ENCODE data around the gene DOP1A. TPM values are rescaled to one million over a fixed set of nuclear protein-coding genes. Genes with fewer than 3 reads are reported as not detected.

Gene DOP1A
- total and polyA plus RNA-seq, 2 of the 4 experiments (the other 2 are of a cell fraction): 6.0 to 32.4 TPM

DNA sequence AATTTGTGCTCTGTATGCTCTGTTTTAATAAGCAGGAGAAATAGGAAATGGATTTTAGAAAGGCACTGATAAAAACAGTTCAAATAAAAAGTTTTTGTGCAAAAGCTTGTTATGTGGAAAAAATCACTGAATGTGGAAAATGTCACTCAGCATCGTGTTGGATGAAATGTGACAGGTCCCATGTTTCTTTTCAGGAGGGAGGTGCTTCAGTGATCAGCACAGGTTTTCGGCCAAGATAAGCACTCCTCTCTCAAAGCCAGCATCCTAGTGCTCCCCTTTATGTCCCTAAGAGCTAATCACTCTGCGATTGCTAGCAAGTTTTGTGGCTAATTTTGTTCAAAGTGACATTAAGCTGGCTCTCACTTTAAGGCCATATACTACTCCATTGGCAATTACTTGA, 13.8 kb upstream of the DOP1A start:
- H3K4me3 ChIP-seq (ENCODE audit: insufficient read depth, low read depth, low read length): no peak overlapping the region
- H4K91ac ChIP-seq (ENCODE audit: insufficient read depth, low read depth, low read length): no peak overlapping the region
- H2AFZ ChIP-seq (replicated peaks; ENCODE audit: low read length, poor library complexity): no peak overlapping the region
- H2AK5ac ChIP-seq (ENCODE audit: low read depth, low read length): no peak overlapping the region
- H2BK5ac ChIP-seq (ENCODE audit: low read depth, low read length, poor library complexity, severe bottlenecking): no peak overlapping the region
- no peak overlapping the region for H4K8ac ChIP-seq (ENCODE audit: low read depth in 2 of 2, low read length in 2 of 2)
- dilution Hi-C loops (cut with HindIII; ENCODE audit: low sequenced_read_pairs, unreplicated experiment) (loop anchor here (25.0 kb wide), 1 partner anchor 459 kb away; the partner anchor contains the start of gene PRSS35), intact Hi-C loops (cut with micrococcal nuclease) (loop anchor here (10.0 kb wide), 3 partner anchors 149 to 459 kb away; no protein-coding TSS in a partner anchor), in situ Hi-C loops (cut with MboI; ENCODE audit: low sequenced_read_pairs) (loop anchor here (25.0 kb wide), 1 partner anchor 691 kb away; the partner anchor contains the start of gene TPBG)
- no peak for DNase-seq
- no TSS peak for BruUV-seq (replicated peaks)
- no peak overlapping the region for H3K23ac ChIP-seq (ENCODE audit: low read depth, low read length)
- POLR2A ChIA-PET (ENCODE audit: unreplicated experiment): no interaction called here
- peaks cover 0 to 2% of the 10 kb centered on the region in 2 experiments; a peak in 1 of 4 replicates for H3K79me1 ChIP-seq (ENCODE audit: low read depth in 1 of 2, low read length in 2 of 2)
- no peaks in the 10 kb centered on the region for H3K4me1 ChIP-seq (ENCODE audit: control insufficient read depth, insufficient read depth, low read length)
- H3K27me3 ChIP-seq (ENCODE audit: control insufficient read depth, insufficient read depth, low read length): no peaks in the 10 kb centered on the region
- no peak overlapping the region for H3K18ac ChIP-seq (ENCODE audit: low read depth, low read length)
- no peak overlapping the region for H3K4me2 ChIP-seq (ENCODE audit: low read depth, low read length)
- H3K9me1 ChIP-seq (ENCODE audit: insufficient read depth, low read length): no peaks in the 10 kb centered on the region
- ATAC-seq (ENCODE audit: low read depth): no peak
- no peak overlapping the region for H3K9ac ChIP-seq (ENCODE audit: low read depth, low read length)
- no peak overlapping the region for H2BK120ac ChIP-seq (ENCODE audit: low read depth, low read length)
- H2BK20ac ChIP-seq (ENCODE audit: low read depth, low read length): no peak overlapping the region
- no peak overlapping the region for H3K27ac ChIP-seq (ENCODE audit: insufficient read depth, low read length)
- H3K14ac ChIP-seq (replicated peaks; ENCODE audit: low read depth, low read length): no peak overlapping the region
- H4K20me1 ChIP-seq (ENCODE audit: insufficient read depth, low read length): no peaks in the 10 kb centered on the region
- no peak overlapping the region for H2AK9ac ChIP-seq (replicated peaks; ENCODE audit: low read depth, low read length, poor library complexity)
- H3K9me3 ChIP-seq (ENCODE audit: control insufficient read depth, insufficient read depth, low read length): no peaks in the 10 kb centered on the region
- CTCF ChIA-PET: interaction anchor here (0.6 to 1.8 kb wide), 3 partner anchors 9 to 783 kb away, joined by 5 to 6 read pairs (median 6); no protein-coding TSS in a partner anchor
- no peak overlapping the region for H2BK15ac ChIP-seq (ENCODE audit: low read depth, low read length)
- no CpG with 5 or more reads among the region's 3 CpGs for WGBS, 2 experiments (ENCODE audit: extremely low coverage in 2 of 2, insufficient read length in 1 of 2)
- H3K56ac ChIP-seq (ENCODE audit: extremely low read depth, insufficient read depth, low read length): no peak overlapping the region
- H3K4ac ChIP-seq (ENCODE audit: low read depth, low read length): no peak overlapping the region
- TF ChIP-seq MAFK (IDR thresholded peaks at IDR 0.05; ENCODE audit: low read depth, low read length) (no peak), MXI1 (IDR thresholded peaks at IDR 0.05; ENCODE audit: borderline replicate concordance, low read depth, low read length) (no peak), RCOR1 (IDR thresholded peaks at IDR 0.05; ENCODE audit: insufficient replicate concordance, low read length) (no peak), CEBPB (IDR thresholded peaks at IDR 0.05; ENCODE audit: low read depth, low read length) (no peak), MAZ (IDR thresholded peaks at IDR 0.05; ENCODE audit: borderline replicate concordance, low read depth, low read length) (no peak), NFE2L2 (IDR thresholded peaks at IDR 0.05; ENCODE audit: low read depth, low read length) (no peak), SMC3 (IDR thresholded peaks at IDR 0.05; ENCODE audit: low read depth, low read length) (no peak), FOS (IDR thresholded peaks at IDR 0.05; ENCODE audit: low read depth, low read length) (no peak), RAD21 (IDR thresholded peaks at IDR 0.05; ENCODE audit: low read length) (no peak), BHLHE40 (IDR thresholded peaks at IDR 0.05; ENCODE audit: low read depth, low read length) (no peak), RFX5 (IDR thresholded peaks at IDR 0.05; ENCODE audit: low read depth, low read length) (no peak)
- TF ChIP-seq, protein P1, sequence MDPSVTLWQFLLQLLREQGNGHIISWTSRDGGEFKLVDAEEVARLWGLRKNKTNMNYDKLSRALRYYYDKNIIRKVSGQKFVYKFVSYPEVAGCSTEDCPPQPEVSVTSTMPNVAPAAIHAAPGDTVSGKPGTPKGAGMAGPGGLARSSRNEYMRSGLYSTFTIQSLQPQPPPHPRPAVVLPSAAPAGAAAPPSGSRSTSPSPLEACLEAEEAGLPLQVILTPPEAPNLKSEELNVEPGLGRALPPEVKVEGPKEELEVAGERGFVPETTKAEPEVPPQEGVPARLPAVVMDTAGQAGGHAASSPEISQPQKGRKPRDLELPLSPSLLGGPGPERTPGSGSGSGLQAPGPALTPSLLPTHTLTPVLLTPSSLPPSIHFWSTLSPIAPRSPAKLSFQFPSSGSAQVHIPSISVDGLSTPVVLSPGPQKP (IDR thresholded peaks at IDR 0.05; ENCODE audit: borderline replicate concordance, low read depth, low read length): no peak
- TF ChIP-seq, protein P2, sequence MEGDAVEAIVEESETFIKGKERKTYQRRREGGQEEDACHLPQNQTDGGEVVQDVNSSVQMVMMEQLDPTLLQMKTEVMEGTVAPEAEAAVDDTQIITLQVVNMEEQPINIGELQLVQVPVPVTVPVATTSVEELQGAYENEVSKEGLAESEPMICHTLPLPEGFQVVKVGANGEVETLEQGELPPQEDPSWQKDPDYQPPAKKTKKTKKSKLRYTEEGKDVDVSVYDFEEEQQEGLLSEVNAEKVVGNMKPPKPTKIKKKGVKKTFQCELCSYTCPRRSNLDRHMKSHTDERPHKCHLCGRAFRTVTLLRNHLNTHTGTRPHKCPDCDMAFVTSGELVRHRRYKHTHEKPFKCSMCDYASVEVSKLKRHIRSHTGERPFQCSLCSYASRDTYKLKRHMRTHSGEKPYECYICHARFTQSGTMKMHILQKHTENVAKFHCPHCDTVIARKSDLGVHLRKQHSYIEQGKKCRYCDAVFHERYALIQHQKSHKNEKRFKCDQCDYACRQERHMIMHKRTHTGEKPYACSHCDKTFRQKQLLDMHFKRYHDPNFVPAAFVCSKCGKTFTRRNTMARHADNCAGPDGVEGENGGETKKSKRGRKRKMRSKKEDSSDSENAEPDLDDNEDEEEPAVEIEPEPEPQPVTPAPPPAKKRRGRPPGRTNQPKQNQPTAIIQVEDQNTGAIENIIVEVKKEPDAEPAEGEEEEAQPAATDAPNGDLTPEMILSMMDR (conservative IDR thresholded peaks at IDR 0.05; ENCODE audit: low read depth, low read length): no peak
- TF ChIP-seq, protein P3, sequence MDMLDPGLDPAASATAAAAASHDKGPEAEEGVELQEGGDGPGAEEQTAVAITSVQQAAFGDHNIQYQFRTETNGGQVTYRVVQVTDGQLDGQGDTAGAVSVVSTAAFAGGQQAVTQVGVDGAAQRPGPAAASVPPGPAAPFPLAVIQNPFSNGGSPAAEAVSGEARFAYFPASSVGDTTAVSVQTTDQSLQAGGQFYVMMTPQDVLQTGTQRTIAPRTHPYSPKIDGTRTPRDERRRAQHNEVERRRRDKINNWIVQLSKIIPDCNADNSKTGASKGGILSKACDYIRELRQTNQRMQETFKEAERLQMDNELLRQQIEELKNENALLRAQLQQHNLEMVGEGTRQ (IDR thresholded peaks at IDR 0.05; ENCODE audit: low read depth, low read length): no peak
- H4K5ac ChIP-seq (ENCODE audit: low read depth, low read length): no peak overlapping the region
- peaks cover 4% of the 10 kb centered on the region for H3K36me3 ChIP-seq (ENCODE audit: control insufficient read depth, insufficient read depth, low read length)

Measured in IMR-90 (cell line).